ENCODE measurements around the gene DHRS13.

The DHRS13 gene

GRCh38 chr17:28856028-28856574, 46.8 kb downstream of the DHRS13 start:
- no peak for DNase-seq (ENCODE audit: low read depth)
- TF ChIP-seq, protein P1, sequence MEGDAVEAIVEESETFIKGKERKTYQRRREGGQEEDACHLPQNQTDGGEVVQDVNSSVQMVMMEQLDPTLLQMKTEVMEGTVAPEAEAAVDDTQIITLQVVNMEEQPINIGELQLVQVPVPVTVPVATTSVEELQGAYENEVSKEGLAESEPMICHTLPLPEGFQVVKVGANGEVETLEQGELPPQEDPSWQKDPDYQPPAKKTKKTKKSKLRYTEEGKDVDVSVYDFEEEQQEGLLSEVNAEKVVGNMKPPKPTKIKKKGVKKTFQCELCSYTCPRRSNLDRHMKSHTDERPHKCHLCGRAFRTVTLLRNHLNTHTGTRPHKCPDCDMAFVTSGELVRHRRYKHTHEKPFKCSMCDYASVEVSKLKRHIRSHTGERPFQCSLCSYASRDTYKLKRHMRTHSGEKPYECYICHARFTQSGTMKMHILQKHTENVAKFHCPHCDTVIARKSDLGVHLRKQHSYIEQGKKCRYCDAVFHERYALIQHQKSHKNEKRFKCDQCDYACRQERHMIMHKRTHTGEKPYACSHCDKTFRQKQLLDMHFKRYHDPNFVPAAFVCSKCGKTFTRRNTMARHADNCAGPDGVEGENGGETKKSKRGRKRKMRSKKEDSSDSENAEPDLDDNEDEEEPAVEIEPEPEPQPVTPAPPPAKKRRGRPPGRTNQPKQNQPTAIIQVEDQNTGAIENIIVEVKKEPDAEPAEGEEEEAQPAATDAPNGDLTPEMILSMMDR (IDR thresholded peaks at IDR 0.05; ENCODE audit: low read depth, low read length): no peak
- no peak for TF ChIP-seq MYC (IDR thresholded peaks at IDR 0.05; ENCODE audit: low read depth, low read length)
- TF ChIP-seq MAX (IDR thresholded peaks at IDR 0.05; ENCODE audit: low read depth, low read length): no peak
- no peak for TF ChIP-seq POLR2A (IDR thresholded peaks at IDR 0.05; ENCODE audit: extremely low read depth, insufficient read length)
- peak overlapping the region; percentile 87 for H3K4me3 ChIP-seq (ENCODE audit: low read depth, low read length)

DNA sequence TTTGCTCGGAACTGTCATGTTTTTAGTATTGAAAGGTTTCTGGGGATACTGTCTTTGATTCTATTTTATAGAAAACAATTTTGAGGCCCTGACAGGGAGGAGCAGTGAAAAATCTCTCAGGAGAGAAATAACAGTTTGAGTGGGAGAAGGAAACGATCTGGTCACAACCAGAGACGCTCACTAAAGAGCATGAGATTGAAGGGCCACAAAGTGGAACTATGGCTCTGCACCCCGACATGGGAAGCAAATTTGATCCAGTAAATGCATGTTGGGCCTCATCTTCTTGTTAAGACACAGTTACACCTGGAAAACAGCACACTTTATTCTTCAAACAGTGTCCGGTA, 47.6 kb downstream of the DHRS13 start:
- TF ChIP-seq MYC (IDR thresholded peaks at IDR 0.05; ENCODE audit: low read depth, low read length): no peak
- no peak for TF ChIP-seq MAX (IDR thresholded peaks at IDR 0.05; ENCODE audit: low read depth, low read length)
- TF ChIP-seq POLR2A (IDR thresholded peaks at IDR 0.05; ENCODE audit: extremely low read depth, insufficient read length): no peak
- TF ChIP-seq, protein P1 (IDR thresholded peaks at IDR 0.05; ENCODE audit: low read depth, low read length): no peak
- no peak for DNase-seq (ENCODE audit: low read depth)
- H3K4me3 ChIP-seq (ENCODE audit: low read depth, low read length): peak overlapping the region; percentile 87

GRCh38 chr17:28854457-28855335, 48.2 kb downstream of the DHRS13 start, which contains the start of gene ERAL1:
ERAL1 (plus strand) TSS chr17:28855016; CDS start chr17:28855035, 19 bp downstream.
- DNase-seq (ENCODE audit: low read depth): peak; percentile 93
- TF ChIP-seq MAX (IDR thresholded peaks at IDR 0.05; ENCODE audit: low read depth, low read length) (peak; percentile 82), POLR2A (IDR thresholded peaks at IDR 0.05; ENCODE audit: extremely low read depth, insufficient read length) (peak; percentile 70), MYC (IDR thresholded peaks at IDR 0.05; ENCODE audit: low read depth, low read length) (peak; percentile 53; the same call in 1 of the 2 replicates)
- TF ChIP-seq, protein P1 (IDR thresholded peaks at IDR 0.05; ENCODE audit: low read depth, low read length): peak; percentile 10
- peak within 1 kb of the TSS; percentile 87 for H3K4me3 ChIP-seq (ENCODE audit: low read depth, low read length)

DNA sequence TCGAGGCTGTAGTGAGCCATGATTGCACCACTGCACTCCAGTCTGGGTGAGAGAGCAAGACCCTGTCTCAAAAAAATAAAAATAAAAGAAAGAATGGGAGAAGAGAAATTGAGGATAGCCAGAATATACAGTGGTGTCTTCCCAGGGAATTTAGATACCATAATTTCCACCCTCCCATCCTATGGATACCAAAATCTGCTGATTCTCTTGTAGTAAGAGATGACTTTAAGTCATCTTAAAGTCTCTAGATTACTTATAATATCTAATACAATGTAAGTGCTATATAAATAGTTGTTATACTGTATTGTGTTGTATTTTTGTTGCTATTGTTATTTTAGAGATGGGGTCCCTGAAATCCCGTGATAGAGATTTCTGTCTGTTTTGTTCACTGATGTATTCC, 49.6 kb downstream of the DHRS13 start:
- no peak for DNase-seq (ENCODE audit: low read depth)
- no peak for TF ChIP-seq MYC (IDR thresholded peaks at IDR 0.05; ENCODE audit: low read depth, low read length)
- no peak for TF ChIP-seq MAX (IDR thresholded peaks at IDR 0.05; ENCODE audit: low read depth, low read length)
- TF ChIP-seq, protein P1 (IDR thresholded peaks at IDR 0.05; ENCODE audit: low read depth, low read length): no peak
- no peak for TF ChIP-seq POLR2A (IDR thresholded peaks at IDR 0.05; ENCODE audit: extremely low read depth, insufficient read length)

DNA sequence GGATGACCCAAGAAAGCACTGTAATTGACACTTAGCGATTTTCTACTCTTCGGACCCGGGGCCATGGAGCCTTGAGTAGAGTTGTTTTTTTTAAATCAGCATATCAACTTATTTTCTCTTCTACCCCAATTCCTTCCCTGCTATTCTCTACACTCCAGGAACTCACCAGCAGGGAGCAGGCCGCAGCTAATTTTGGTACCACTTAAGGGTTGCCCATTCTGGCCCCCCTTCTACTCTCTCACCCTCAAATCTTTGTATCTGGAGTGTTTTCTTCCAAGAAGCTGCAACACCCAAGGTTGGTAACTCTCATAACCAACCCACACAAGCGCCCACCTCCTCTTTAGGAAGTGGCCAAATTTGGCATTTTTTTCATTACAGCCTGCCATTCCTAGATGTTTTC, 53.6 kb downstream of the DHRS13 start:
- H3K4me3 ChIP-seq (ENCODE audit: low read depth, low read length): no peak overlapping the region
- TF ChIP-seq, protein P1 (IDR thresholded peaks at IDR 0.05; ENCODE audit: low read depth, low read length): no peak
- TF ChIP-seq POLR2A (IDR thresholded peaks at IDR 0.05; ENCODE audit: extremely low read depth, insufficient read length) (no peak), MAX (IDR thresholded peaks at IDR 0.05; ENCODE audit: low read depth, low read length) (no peak), MYC (IDR thresholded peaks at IDR 0.05; ENCODE audit: low read depth, low read length) (no peak)
- DNase-seq (ENCODE audit: low read depth): peak; percentile 52

More for the DNA sequence above, 49.6 kb downstream of the DHRS13 start:
- H3K4me3 ChIP-seq (ENCODE audit: low read depth, low read length): no peak overlapping the region
